Liver (tissue), 9 donors: ENCODE data around the gene LIPM. TPM values are rescaled to one million over a fixed set of nuclear protein-coding genes. Genes with fewer than 3 reads are reported as not detected.
A peak's percentile ranks its signal among the peaks of the same experiment; 100 is the strongest.

Source experiments
- DNase-seq: peaks from one replicate; pipeline ENCODE4 v3.0.0-alpha.2; 2017; ENCODE audit warnings: low spot score
- H3K27ac ChIP-seq, 2 donors: one replicate each; pipeline ENCODE4 v1.7.0; 2013; ENCODE audit warnings: inconsistent platforms in 2 of 2, low read length in 2 of 2, control low read depth in 1 of 2, low read depth in 1 of 2, mild to moderate bottlenecking in 1 of 2
- H3K27me3 ChIP-seq, 4 donors: one replicate each; pipeline versions ENCODE4 v1.6.1 to v1.7.0; 2013; ENCODE audit warnings: low read length in 3 of 4, inconsistent platforms in 1 of 4, mild to moderate bottlenecking in 1 of 4, moderate library complexity in 1 of 4; ENCODE audit not compliant: control insufficient read depth in 4 of 4, insufficient read depth in 4 of 4
- H3K36me3 ChIP-seq, 4 donors: one replicate each; pipeline versions ENCODE4 v1.6.1 to v1.7.0; 2013; ENCODE audit warnings: low read length in 3 of 4, mild to moderate bottlenecking in 3 of 4, low read depth in 1 of 4, moderate library complexity in 1 of 4; ENCODE audit not compliant: control insufficient read depth in 4 of 4, insufficient read depth in 3 of 4
- H3K4me1 ChIP-seq, 4 donors: one replicate each; pipeline versions ENCODE4 v1.6.1 to v1.7.0; 2013; ENCODE audit warnings: low read length in 3 of 4, mild to moderate bottlenecking in 3 of 4, moderate library complexity in 1 of 4; ENCODE audit not compliant: control insufficient read depth in 4 of 4, insufficient read depth in 4 of 4
- H3K4me3 ChIP-seq, 3 donors: one replicate each; pipeline versions ENCODE4 v1.6.1 to v1.7.0; 2013; ENCODE audit warnings: low read length in 3 of 3, control low read depth in 1 of 3, low read depth in 1 of 3, mild to moderate bottlenecking in 1 of 3
- H3K9ac ChIP-seq, 2 donors: one replicate each; pipeline ENCODE4 v1.7.0; 2013; ENCODE audit warnings: low read length in 2 of 2, mild to moderate bottlenecking in 2 of 2, moderate library complexity in 2 of 2, control low read depth in 1 of 2, low read depth in 1 of 2
- H3K9me3 ChIP-seq, 4 donors: one replicate each; pipeline versions ENCODE4 v1.6.1 to v1.7.0; 2013; ENCODE audit warnings: low read length in 3 of 4; ENCODE audit not compliant: control insufficient read depth in 4 of 4
- EGR1 ChIP-seq, 2 donors: IDR thresholded peaks; 2 replicates each; pipeline ENCODE4 v1.6.1; 2016 to 2018; ENCODE audit warnings: antibody characterized with exemption in 2 of 2, low read depth in 2 of 2
- FOXA1 ChIP-seq: IDR thresholded peaks from 2 replicates; pipeline ENCODE4 v1.6.1; 2016; ENCODE audit warnings: antibody characterized with exemption
- FOXA2 ChIP-seq: IDR thresholded peaks from 2 replicates; pipeline ENCODE4 v1.6.1; 2016; ENCODE audit warnings: antibody characterized with exemption
- GABPA ChIP-seq, 2 donors: IDR thresholded peaks in 1 of 2; conservative IDR thresholded peaks in 1 of 2; 2 replicates each; pipeline ENCODE4 v1.6.1; 2016; ENCODE audit warnings: antibody characterized with exemption in 2 of 2, mild to moderate bottlenecking in 1 of 2, moderate library complexity in 1 of 2
- HNF4A ChIP-seq, 2 donors: conservative IDR thresholded peaks; 2 replicates each; pipeline ENCODE4 v1.6.1; 2016; ENCODE audit warnings: antibody characterized with exemption in 2 of 2, mild to moderate bottlenecking in 2 of 2
- HNF4G ChIP-seq: IDR thresholded peaks from 2 replicates; pipeline ENCODE4 v1.6.1; 2016; ENCODE audit warnings: antibody characterized with exemption
- JUND ChIP-seq, 2 donors: IDR thresholded peaks; 2 replicates each; pipeline ENCODE4 v1.6.1; 2016; ENCODE audit warnings: antibody characterized with exemption in 2 of 2
- NR2F2 ChIP-seq: IDR thresholded peaks from 2 replicates; pipeline ENCODE4 v1.6.1; 2016; ENCODE audit warnings: antibody characterized with exemption
- RAD21 ChIP-seq, 2 donors: IDR thresholded peaks; 2 replicates each; pipeline ENCODE4 v1.6.1; 2016; ENCODE audit warnings: antibody characterized with exemption in 2 of 2, mild to moderate bottlenecking in 2 of 2
- RXRA ChIP-seq, 2 donors: IDR thresholded peaks; 2 replicates each; pipeline ENCODE4 v1.6.1; 2017 to 2018; ENCODE audit warnings: antibody characterized with exemption in 2 of 2, mild to moderate bottlenecking in 1 of 2
- SP1 ChIP-seq: IDR thresholded peaks from 2 replicates; pipeline ENCODE4 v1.6.1; 2018; ENCODE audit warnings: antibody characterized with exemption, mild to moderate bottlenecking
- TAF1 ChIP-seq: conservative IDR thresholded peaks from 2 replicates; pipeline ENCODE4 v1.6.1; 2016; ENCODE audit warnings: antibody characterized with exemption, mild to moderate bottlenecking
- YY1 ChIP-seq: IDR thresholded peaks from 2 replicates; pipeline ENCODE4 v1.6.1; 2016; ENCODE audit warnings: antibody characterized with exemption, mild to moderate bottlenecking
- WGBS: extraction: QIAGEN DNeasy Blood & Tissue Kit; methylation state at CpG from one replicate; pipeline ENCODE4 v1.1.7; 2013; 5-methylcytosine and 5-hydroxymethylcytosine counted together
- polyA plus RNA-seq, 2 donors: library from polyadenylated mRNA; stranded (reverse) in 1 of 2; unstranded in 1 of 2; fragments of 200-250 nt in 1 of 2; fragments of >200 nt in 1 of 2; fragmentation: Nextera tagmentation in 1 of 2; extraction: Ambion mirVana in 1 of 2; gene quantifications; one replicate each; pipeline versions ENCODE4 v1.2.1 to v1.2.3, GENCODE V29; 2013 to 2015
- total RNA-seq, 2 donors: library from RNA; depleted of rRNA; stranded (reverse); fragments of >200 nt; gene quantifications; one replicate each; pipeline ENCODE4 v1.2.3, GENCODE V29; 2014
- TF ChIP-seq, protein P1 (sequence below): fragments of 150-350 bp; IDR thresholded peaks from 2 replicates; pipeline ENCODE4 v1.5.1; 2017; ENCODE audit warnings: improper control_type of control experiment, low read depth, low read length; ENCODE audit not compliant: missing input control
- TF ChIP-seq, protein P2 (sequence below): IDR thresholded peaks from 2 replicates; pipeline ENCODE4 v1.6.1; 2016; ENCODE audit warnings: antibody characterized with exemption
- TF ChIP-seq, protein P3 (sequence below): IDR thresholded peaks from 2 replicates; pipeline ENCODE4 v1.6.1; 2016; ENCODE audit warnings: antibody characterized with exemption
- TF ChIP-seq, protein P4 (sequence below): IDR thresholded peaks from 2 replicates; pipeline ENCODE4 v1.6.1; 2016; ENCODE audit warnings: antibody characterized with exemption
- TF ChIP-seq, protein P5 (sequence below): IDR thresholded peaks from 2 replicates; pipeline ENCODE4 v1.6.1; 2016; ENCODE audit warnings: antibody characterized with exemption, mild to moderate bottlenecking
- donor health status: healthy.
- donor health status: healthy.
- donor health status: healthy.
- donor health status: healthy.
- donor health status: healthy.

LIPM gene
- total and polyA plus RNA-seq, 4 donors: not detected

DNA sequence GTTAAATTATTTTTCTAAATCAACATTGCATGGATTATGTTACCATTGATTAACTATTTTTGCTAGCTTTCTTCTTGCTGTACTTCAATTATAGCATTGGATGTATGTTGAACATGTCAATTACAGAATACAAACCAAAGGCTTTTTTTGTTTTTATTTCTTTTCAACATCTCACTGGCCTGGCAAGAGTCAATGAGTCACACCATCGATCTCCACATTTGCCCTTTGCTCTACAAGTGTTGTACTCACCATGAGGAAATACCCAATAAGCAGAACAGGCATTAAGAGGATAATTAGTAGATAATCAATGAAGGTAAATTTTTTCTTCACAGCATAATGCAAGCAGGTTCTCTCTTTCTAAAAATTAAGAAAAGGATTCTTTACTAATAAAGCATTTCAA, 25.8 kb downstream of the LIPM start:
- whole genome bisulfite sequencing: 22% methylated on average over 1 of the region's 1 CpG
- Histone ChIP-seq H3K9ac (no peak overlapping the region), H3K27me3 (no peaks in the 10 kb centered on the region), H3K9me3 (no peaks in the 10 kb centered on the region), H3K27ac (no peak overlapping the region), H3K4me1 (peaks cover 0 to 4% (median 1%) of the 10 kb centered on the region in 4 donors), H3K36me3 (no peaks in the 10 kb centered on the region), H3K4me3 (no peak overlapping the region)
- no peak for DNase-seq
- peak; percentile 82 to 91 for TF ChIP-seq JUND (IDR thresholded peaks at IDR 0.05)
- TF ChIP-seq RAD21 (IDR thresholded peaks at IDR 0.05): no peak
- TF ChIP-seq FOXA1: no peak
- no peak for TF ChIP-seq FOXA2
- peak; percentile 26 for TF ChIP-seq SP1
- TF ChIP-seq NR2F2: no peak
- TF ChIP-seq, protein P1, sequence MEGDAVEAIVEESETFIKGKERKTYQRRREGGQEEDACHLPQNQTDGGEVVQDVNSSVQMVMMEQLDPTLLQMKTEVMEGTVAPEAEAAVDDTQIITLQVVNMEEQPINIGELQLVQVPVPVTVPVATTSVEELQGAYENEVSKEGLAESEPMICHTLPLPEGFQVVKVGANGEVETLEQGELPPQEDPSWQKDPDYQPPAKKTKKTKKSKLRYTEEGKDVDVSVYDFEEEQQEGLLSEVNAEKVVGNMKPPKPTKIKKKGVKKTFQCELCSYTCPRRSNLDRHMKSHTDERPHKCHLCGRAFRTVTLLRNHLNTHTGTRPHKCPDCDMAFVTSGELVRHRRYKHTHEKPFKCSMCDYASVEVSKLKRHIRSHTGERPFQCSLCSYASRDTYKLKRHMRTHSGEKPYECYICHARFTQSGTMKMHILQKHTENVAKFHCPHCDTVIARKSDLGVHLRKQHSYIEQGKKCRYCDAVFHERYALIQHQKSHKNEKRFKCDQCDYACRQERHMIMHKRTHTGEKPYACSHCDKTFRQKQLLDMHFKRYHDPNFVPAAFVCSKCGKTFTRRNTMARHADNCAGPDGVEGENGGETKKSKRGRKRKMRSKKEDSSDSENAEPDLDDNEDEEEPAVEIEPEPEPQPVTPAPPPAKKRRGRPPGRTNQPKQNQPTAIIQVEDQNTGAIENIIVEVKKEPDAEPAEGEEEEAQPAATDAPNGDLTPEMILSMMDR: no peak
- TF ChIP-seq HNF4G: no peak
- TF ChIP-seq, protein P2, sequence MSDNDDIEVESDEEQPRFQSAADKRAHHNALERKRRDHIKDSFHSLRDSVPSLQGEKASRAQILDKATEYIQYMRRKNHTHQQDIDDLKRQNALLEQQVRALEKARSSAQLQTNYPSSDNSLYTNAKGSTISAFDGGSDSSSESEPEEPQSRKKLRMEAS: no peak
- TF ChIP-seq, protein P3, sequence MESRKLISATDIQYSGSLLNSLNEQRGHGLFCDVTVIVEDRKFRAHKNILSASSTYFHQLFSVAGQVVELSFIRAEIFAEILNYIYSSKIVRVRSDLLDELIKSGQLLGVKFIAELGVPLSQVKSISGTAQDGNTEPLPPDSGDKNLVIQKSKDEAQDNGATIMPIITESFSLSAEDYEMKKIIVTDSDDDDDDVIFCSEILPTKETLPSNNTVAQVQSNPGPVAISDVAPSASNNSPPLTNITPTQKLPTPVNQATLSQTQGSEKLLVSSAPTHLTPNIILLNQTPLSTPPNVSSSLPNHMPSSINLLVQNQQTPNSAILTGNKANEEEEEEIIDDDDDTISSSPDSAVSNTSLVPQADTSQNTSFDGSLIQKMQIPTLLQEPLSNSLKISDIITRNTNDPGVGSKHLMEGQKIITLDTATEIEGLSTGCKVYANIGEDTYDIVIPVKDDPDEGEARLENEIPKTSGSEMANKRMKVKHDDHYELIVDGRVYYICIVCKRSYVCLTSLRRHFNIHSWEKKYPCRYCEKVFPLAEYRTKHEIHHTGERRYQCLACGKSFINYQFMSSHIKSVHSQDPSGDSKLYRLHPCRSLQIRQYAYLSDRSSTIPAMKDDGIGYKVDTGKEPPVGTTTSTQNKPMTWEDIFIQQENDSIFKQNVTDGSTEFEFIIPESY: no peak
- TF ChIP-seq TAF1: no peak
- no peak for TF ChIP-seq YY1
- TF ChIP-seq, protein P4, sequence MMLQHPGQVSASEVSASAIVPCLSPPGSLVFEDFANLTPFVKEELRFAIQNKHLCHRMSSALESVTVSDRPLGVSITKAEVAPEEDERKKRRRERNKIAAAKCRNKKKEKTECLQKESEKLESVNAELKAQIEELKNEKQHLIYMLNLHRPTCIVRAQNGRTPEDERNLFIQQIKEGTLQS: peak; percentile 56
- peak; percentile 19 to 57 for TF ChIP-seq HNF4A (conservative IDR thresholded peaks at IDR 0.05)
- TF ChIP-seq GABPA (IDR thresholded peaks at IDR 0.05 in 1 of 2, conservative IDR thresholded peaks at IDR 0.05 in 1 of 2): no peak
- TF ChIP-seq, protein P5, sequence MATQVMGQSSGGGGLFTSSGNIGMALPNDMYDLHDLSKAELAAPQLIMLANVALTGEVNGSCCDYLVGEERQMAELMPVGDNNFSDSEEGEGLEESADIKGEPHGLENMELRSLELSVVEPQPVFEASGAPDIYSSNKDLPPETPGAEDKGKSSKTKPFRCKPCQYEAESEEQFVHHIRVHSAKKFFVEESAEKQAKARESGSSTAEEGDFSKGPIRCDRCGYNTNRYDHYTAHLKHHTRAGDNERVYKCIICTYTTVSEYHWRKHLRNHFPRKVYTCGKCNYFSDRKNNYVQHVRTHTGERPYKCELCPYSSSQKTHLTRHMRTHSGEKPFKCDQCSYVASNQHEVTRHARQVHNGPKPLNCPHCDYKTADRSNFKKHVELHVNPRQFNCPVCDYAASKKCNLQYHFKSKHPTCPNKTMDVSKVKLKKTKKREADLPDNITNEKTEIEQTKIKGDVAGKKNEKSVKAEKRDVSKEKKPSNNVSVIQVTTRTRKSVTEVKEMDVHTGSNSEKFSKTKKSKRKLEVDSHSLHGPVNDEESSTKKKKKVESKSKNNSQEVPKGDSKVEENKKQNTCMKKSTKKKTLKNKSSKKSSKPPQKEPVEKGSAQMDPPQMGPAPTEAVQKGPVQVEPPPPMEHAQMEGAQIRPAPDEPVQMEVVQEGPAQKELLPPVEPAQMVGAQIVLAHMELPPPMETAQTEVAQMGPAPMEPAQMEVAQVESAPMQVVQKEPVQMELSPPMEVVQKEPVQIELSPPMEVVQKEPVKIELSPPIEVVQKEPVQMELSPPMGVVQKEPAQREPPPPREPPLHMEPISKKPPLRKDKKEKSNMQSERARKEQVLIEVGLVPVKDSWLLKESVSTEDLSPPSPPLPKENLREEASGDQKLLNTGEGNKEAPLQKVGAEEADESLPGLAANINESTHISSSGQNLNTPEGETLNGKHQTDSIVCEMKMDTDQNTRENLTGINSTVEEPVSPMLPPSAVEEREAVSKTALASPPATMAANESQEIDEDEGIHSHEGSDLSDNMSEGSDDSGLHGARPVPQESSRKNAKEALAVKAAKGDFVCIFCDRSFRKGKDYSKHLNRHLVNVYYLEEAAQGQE: no peak
- no peak for TF ChIP-seq EGR1 (IDR thresholded peaks at IDR 0.05; ENCODE audit: low read depth in 2 of 2)
- peak; percentile 55 to 59 for TF ChIP-seq RXRA (IDR thresholded peaks at IDR 0.05)
